ENCODE results near the gene CD47. TPM values are rescaled to one million over a fixed set of nuclear protein-coding genes. Genes with fewer than 3 reads are reported as not detected.

The CD47 gene
- total RNA-seq, 2 experiments from 2014 or later: 153 to 161 TPM

GRCh38 chr3:108031895-108032294, 58.9 kb downstream of the CD47 start:
- Mint-ChIP-seq H3K4me1 (peaks cover 11% of the 10 kb centered on the region), H3K27ac (no peak overlapping the region), H3K27me3 (no peaks in the 10 kb centered on the region), H3K4me3 (no peak overlapping the region), H3K9me3 (peaks cover 6% of the 10 kb centered on the region), H3K36me3 (ENCODE audit: low read depth) (peaks cover 44% of the 10 kb centered on the region)
- no peak for DNase-seq
- ChIA-PET POLR2A (no interaction called here), CTCF (no interaction called here)

GRCh38 chr3:108030960-108031359, 59.9 kb downstream of the CD47 start:
- Mint-ChIP-seq H3K27ac (no peak overlapping the region), H3K4me1 (peaks cover 6% of the 10 kb centered on the region), H3K36me3 (ENCODE audit: low read depth) (peaks cover 43% of the 10 kb centered on the region), H3K4me3 (no peak overlapping the region), H3K27me3 (no peaks in the 10 kb centered on the region), H3K9me3 (peaks cover 6% of the 10 kb centered on the region)
- ChIA-PET CTCF (no interaction called here), POLR2A (no interaction called here)
- no peak for DNase-seq

- DNase-seq: no peak
- Mint-ChIP-seq H3K36me3 (ENCODE audit: low read depth) (peaks cover 46% of the 10 kb centered on the region), H3K9me3 (peaks cover 6% of the 10 kb centered on the region), H3K4me1 (peaks cover 3% of the 10 kb centered on the region), H3K27ac (no peak overlapping the region), H3K27me3 (no peaks in the 10 kb centered on the region), H3K4me3 (no peak overlapping the region)
- POLR2A ChIA-PET: interaction anchor here (1.1 kb wide), 1 partner anchor 56 kb away, joined by 3 read pairs; no protein-coding TSS in a partner anchor
- CTCF ChIA-PET: interaction anchor here (0.8 kb wide), 1 partner anchor 376 kb away, joined by 3 read pairs; no protein-coding TSS in a partner anchor
These were observed 61.4 kb downstream of the CD47 start for GRCh38 chr3:108029466-108029865.

GRCh38 chr3:108028896-108029295, 61.9 kb downstream of the CD47 start:
- DNase-seq: no peak
- peaks cover 41% of the 10 kb centered on the region for H3K36me3 Mint-ChIP-seq (ENCODE audit: low read depth)
- POLR2A ChIA-PET: interaction anchor here (1.1 kb wide), 1 partner anchor 57 kb away, joined by 3 read pairs; no protein-coding TSS in a partner anchor
- CTCF ChIA-PET: interaction anchor here (0.8 kb wide), 1 partner anchor 377 kb away, joined by 3 read pairs; no protein-coding TSS in a partner anchor
- H3K27me3 Mint-ChIP-seq: no peaks in the 10 kb centered on the region
- H3K27ac Mint-ChIP-seq: no peak overlapping the region
- H3K4me3 Mint-ChIP-seq: no peak overlapping the region
- peaks cover 3% of the 10 kb centered on the region for H3K4me1 Mint-ChIP-seq
- peaks cover 6% of the 10 kb centered on the region for H3K9me3 Mint-ChIP-seq

GRCh38 chr3:108025177-108025576, 65.7 kb downstream of the CD47 start:
- H3K4me3 Mint-ChIP-seq: no peak overlapping the region
- no peak for DNase-seq
- H3K9me3 Mint-ChIP-seq: peaks cover 6% of the 10 kb centered on the region
- ChIA-PET CTCF (no interaction called here), POLR2A (no interaction called here)
- H3K36me3 Mint-ChIP-seq (ENCODE audit: low read depth): peaks cover 18% of the 10 kb centered on the region
- no peaks in the 10 kb centered on the region for H3K27me3 Mint-ChIP-seq
- H3K27ac Mint-ChIP-seq: no peak overlapping the region
- peaks cover 3% of the 10 kb centered on the region for H3K4me1 Mint-ChIP-seq

- CTCF ChIA-PET: no interaction called here
- DNase-seq: no peak
- Mint-ChIP-seq H3K36me3 (ENCODE audit: low read depth) (peaks cover 14% of the 10 kb centered on the region), H3K27me3 (no peaks in the 10 kb centered on the region), H3K27ac (no peak overlapping the region), H3K4me1 (peaks cover 3% of the 10 kb centered on the region), H3K4me3 (no peak overlapping the region), H3K9me3 (peaks cover 6% of the 10 kb centered on the region)
- POLR2A ChIA-PET: no interaction called here
These were observed 66.5 kb downstream of the CD47 start for GRCh38 chr3:108024146-108024850.

- H3K36me3 Mint-ChIP-seq (ENCODE audit: low read depth): peaks cover 11% of the 10 kb centered on the region
- POLR2A ChIA-PET: no interaction called here
- peaks cover 3% of the 10 kb centered on the region for H3K4me1 Mint-ChIP-seq
- DNase-seq: no peak
- CTCF ChIA-PET: no interaction called here
- no peak overlapping the region for H3K4me3 Mint-ChIP-seq
- peaks cover 5% of the 10 kb centered on the region for H3K9me3 Mint-ChIP-seq
- no peak overlapping the region for H3K27ac Mint-ChIP-seq
- H3K27me3 Mint-ChIP-seq: peaks cover 10% of the 10 kb centered on the region
These were observed 68.3 kb downstream of the CD47 start for GRCh38 chr3:108022256-108023150.

- no peak for DNase-seq
- H3K27me3 Mint-ChIP-seq: peaks cover 11% of the 10 kb centered on the region
- no peak overlapping the region for H3K4me3 Mint-ChIP-seq
- no peaks in the 10 kb centered on the region for H3K4me1 Mint-ChIP-seq
- no peaks in the 10 kb centered on the region for H3K9me3 Mint-ChIP-seq
- peaks cover 5% of the 10 kb centered on the region for H3K36me3 Mint-ChIP-seq (ENCODE audit: low read depth)
- POLR2A ChIA-PET: no interaction called here
- H3K27ac Mint-ChIP-seq: no peak overlapping the region
- CTCF ChIA-PET: no interaction called here
These were observed 69.3 kb downstream of the CD47 start for GRCh38 chr3:108021533-108021932.

- CTCF ChIA-PET: no interaction called here
- Mint-ChIP-seq H3K4me3 (no peak overlapping the region), H3K4me1 (no peaks in the 10 kb centered on the region)
These were observed 69.7 kb downstream of the CD47 start for GRCh38 chr3:108021131-108021530.

GRCh38 chr3:108018552-108018951, 72.3 kb downstream of the CD47 start:
- no peak for DNase-seq
- no peaks in the 10 kb centered on the region for H3K4me1 Mint-ChIP-seq
- ChIA-PET CTCF (no interaction called here), POLR2A (no interaction called here)
- H3K4me3 Mint-ChIP-seq: no peak overlapping the region
- no peak overlapping the region for H3K27ac Mint-ChIP-seq
- H3K36me3 Mint-ChIP-seq (ENCODE audit: low read depth): no peaks in the 10 kb centered on the region
- H3K9me3 Mint-ChIP-seq: no peaks in the 10 kb centered on the region
- peaks cover 11% of the 10 kb centered on the region for H3K27me3 Mint-ChIP-seq

More at GRCh38 chr3:108021131-108021530, 69.7 kb downstream of the CD47 start:
- Mint-ChIP-seq H3K36me3 (ENCODE audit: low read depth) (peaks cover 5% of the 10 kb centered on the region), H3K27ac (no peak overlapping the region), H3K27me3 (peaks cover 11% of the 10 kb centered on the region), H3K9me3 (no peaks in the 10 kb centered on the region)
- POLR2A ChIA-PET: no interaction called here
- DNase-seq: no peak

GRCh38 chr3:108017587-108017986, 73.2 kb downstream of the CD47 start:
- no peaks in the 10 kb centered on the region for H3K9me3 Mint-ChIP-seq
- no peak overlapping the region for H3K4me3 Mint-ChIP-seq
- no peak for DNase-seq
- H3K27ac Mint-ChIP-seq: no peak overlapping the region
- H3K4me1 Mint-ChIP-seq: no peaks in the 10 kb centered on the region
- ChIA-PET POLR2A (no interaction called here), CTCF (no interaction called here)
- no peaks in the 10 kb centered on the region for H3K36me3 Mint-ChIP-seq (ENCODE audit: low read depth)
- H3K27me3 Mint-ChIP-seq: peaks cover 11% of the 10 kb centered on the region

- CTCF ChIA-PET: no interaction called here
- H3K9me3 Mint-ChIP-seq: no peaks in the 10 kb centered on the region
- DNase-seq: no peak
- no peak overlapping the region for H3K27ac Mint-ChIP-seq
- POLR2A ChIA-PET: interaction anchor here (0.6 kb wide), 1 partner anchor 38 kb away, joined by 3 read pairs; no protein-coding TSS in a partner anchor
- H3K27me3 Mint-ChIP-seq: peaks cover 11% of the 10 kb centered on the region
- H3K4me3 Mint-ChIP-seq: no peak overlapping the region
- H3K4me1 Mint-ChIP-seq: no peaks in the 10 kb centered on the region
- no peaks in the 10 kb centered on the region for H3K36me3 Mint-ChIP-seq (ENCODE audit: low read depth)
These were observed 75.9 kb downstream of the CD47 start for GRCh38 chr3:108014943-108015342.

- no peak overlapping the region for H3K4me3 Mint-ChIP-seq
- no peaks in the 10 kb centered on the region for H3K4me1 Mint-ChIP-seq
- no peaks in the 10 kb centered on the region for H3K36me3 Mint-ChIP-seq (ENCODE audit: low read depth)
- ChIA-PET CTCF (no interaction called here), POLR2A (no interaction called here)
- H3K27ac Mint-ChIP-seq: no peak overlapping the region
- no peaks in the 10 kb centered on the region for H3K9me3 Mint-ChIP-seq
- DNase-seq: no peak
- peaks cover 6% of the 10 kb centered on the region for H3K27me3 Mint-ChIP-seq
These were observed 77.4 kb downstream of the CD47 start for GRCh38 chr3:108013141-108014055.
